GM23248 (cell line): ENCODE results near the gene GALNT14. TPM values are rescaled to one million over a fixed set of nuclear protein-coding genes. Genes with fewer than 3 reads are reported as not detected.

ENCODE experiments used
- DNase-seq: peaks from one replicate; pipeline ENCODE4 v3.0.0-alpha.2; 2015
- H2AFZ ChIP-seq: fragments of 200-600 bp; sonication (generic); 2 replicates; pipeline ENCODE4 v1.6.1; 2016; ENCODE audit warnings: antibody characterized with exemption
- H3F3A ChIP-seq: fragments of 200-600 bp; sonication (generic); 2 replicates; pipeline ENCODE4 v1.6.1; 2016; ENCODE audit warnings: mild to moderate bottlenecking, antibody characterized with exemption, mixed run types; ENCODE audit not compliant: insufficient read depth
- H3K27ac ChIP-seq: fragments of 200-600 bp; sonication (generic); 2 replicates; pipeline ENCODE4 v1.5.1; 2016; ENCODE audit warnings: mild to moderate bottlenecking
- H3K27me3 ChIP-seq: fragments of 200-600 bp; sonication (generic); replicated peaks from 2 replicates; pipeline ENCODE4 v1.6.1; 2016; ENCODE audit warnings: mild to moderate bottlenecking; ENCODE audit not compliant: insufficient read depth
- H3K36me3 ChIP-seq: fragments of 200-600 bp; sonication (generic); 2 replicates; pipeline ENCODE4 v1.6.1; 2016; ENCODE audit warnings: low read depth, mild to moderate bottlenecking
- H3K4me1 ChIP-seq: fragments of 200-600 bp; sonication (generic); 2 replicates; pipeline ENCODE4 v1.6.1; 2016; ENCODE audit warnings: mild to moderate bottlenecking; ENCODE audit not compliant: insufficient read depth
- H3K4me2 ChIP-seq: fragments of 200-600 bp; sonication (generic); one replicate; pipeline ENCODE4 v1.6.1; 2016; ENCODE audit warnings: mild to moderate bottlenecking; ENCODE audit not compliant: unreplicated experiment
- H3K4me3 ChIP-seq: fragments of 200-600 bp; sonication (generic); 2 replicates; pipeline ENCODE4 v1.5.1; 2016; ENCODE audit warnings: mild to moderate bottlenecking
- H3K79me2 ChIP-seq: fragments of 200-600 bp; sonication (generic); 2 replicates; pipeline ENCODE4 v1.6.1; 2016; ENCODE audit warnings: mild to moderate bottlenecking; ENCODE audit not compliant: insufficient read depth
- H3K9ac ChIP-seq: fragments of 200-600 bp; sonication (generic); 2 replicates; pipeline ENCODE4 v1.6.1; 2016; ENCODE audit warnings: mild to moderate bottlenecking
- H3K9me2 ChIP-seq: fragments of 200-600 bp; sonication (generic); 2 replicates; pipeline ENCODE4 v1.6.1; 2016; ENCODE audit warnings: mixed run types, mild to moderate bottlenecking, moderate library complexity; ENCODE audit not compliant: insufficient read depth
- H3K9me3 ChIP-seq: fragments of 200-600 bp; sonication (generic); one replicate; pipeline ENCODE4 v1.6.1; 2017; ENCODE audit warnings: low read depth
- H4K20me1 ChIP-seq: fragments of 200-600 bp; sonication (generic); 2 replicates; pipeline ENCODE4 v1.6.0; 2016; ENCODE audit not compliant: insufficient read depth
- EZH2 ChIP-seq: fragments of 200-600 bp; sonication (generic); IDR thresholded peaks from 2 replicates; pipeline ENCODE4 v1.6.1; 2018; ENCODE audit warnings: antibody characterized with exemption, mild to moderate bottlenecking; ENCODE audit not compliant: insufficient read depth, poor library complexity, severe bottlenecking
- EZH2phosphoT487 ChIP-seq: fragments of 200-600 bp; sonication (generic); IDR thresholded peaks from 2 replicates; pipeline ENCODE4 v1.6.1; 2018; ENCODE audit warnings: antibody characterized with exemption, moderate library complexity, mild to moderate bottlenecking, low read depth; ENCODE audit not compliant: insufficient read depth
- WGBS, 2 experiments: methylation state at CpG; one replicate each; pipeline ENCODE4 v1.1.6; 2015 to 2017; ENCODE audit warnings: low lambda C conversion rate in 2 of 2, low coverage in 1 of 2; ENCODE audit errors: missing lambda C conversion rate in 2 of 2; 5-methylcytosine and 5-hydroxymethylcytosine counted together
- in situ Hi-C: fragments of 300-500 bp; cut with MboI; formaldehyde crosslinking; loops from 2 replicates; pipeline ENCODE4 v1.15.0; 2020
- polyA plus RNA-seq: library from polyadenylated mRNA; unstranded; fragments of >200 nt; fragmentation: Nextera tagmentation; extraction: Ambion mirVana; gene quantifications from 2 replicates; pipeline ENCODE4 v1.2.1, GENCODE V29; 2016
- total RNA-seq: library from RNA; depleted of rRNA; stranded (reverse); fragments of >200 nt; shearing (Covaris generic); gene quantifications from 2 replicates; pipeline ENCODE4 v1.2.3, GENCODE V29; 2014

Gene GALNT14
- total and polyA plus RNA-seq, 2 experiments from 2014 or later = 3.2 to 3.5 TPM

- no peak overlapping the region for H3K9ac ChIP-seq
- WGBS, 2 experiments = 49 to 62% methylated on average over 3 of the region's 3 CpGs
These were observed 207.5 kb downstream of the GALNT14 start for GRCh38 chr2:30930716-30931115.

GRCh38 chr2:30927465-30928075 lies 210.7 kb downstream of the GALNT14 start:
- no peak overlapping the region for H2AFZ ChIP-seq
- H3K4me3 ChIP-seq = no peak overlapping the region
- in situ Hi-C loops = no loop called here
- WGBS, 2 experiments = 24 to 29% methylated on average over 7 of the region's 7 CpGs
- TF ChIP-seq EZH2 (no peak), EZH2phosphoT487 (no peak)
- H3K79me2 ChIP-seq = no peaks in the 10 kb centered on the region
- no peak overlapping the region for H3K9ac ChIP-seq
- DNase-seq = no peak
- no peak overlapping the region for H3K27ac ChIP-seq
- no peaks in the 10 kb centered on the region for H3K4me1 ChIP-seq
- H3F3A ChIP-seq = no peaks in the 10 kb centered on the region
- H3K4me2 ChIP-seq = no peak overlapping the region
- H3K9me3 ChIP-seq = no peaks in the 10 kb centered on the region
- H3K36me3 ChIP-seq = no peaks in the 10 kb centered on the region
- no peaks in the 10 kb centered on the region for H4K20me1 ChIP-seq
- no peaks in the 10 kb centered on the region for H3K9me2 ChIP-seq
- no peaks in the 10 kb centered on the region for H3K27me3 ChIP-seq

More at GRCh38 chr2:30930716-30931115, 207.5 kb downstream of the GALNT14 start:
- no peak for TF ChIP-seq EZH2phosphoT487
- TF ChIP-seq EZH2 = no peak
- Histone ChIP-seq H3K4me2 (no peak overlapping the region), H3K36me3 (no peaks in the 10 kb centered on the region), H3K4me1 (no peaks in the 10 kb centered on the region), H3K79me2 (no peaks in the 10 kb centered on the region), H3F3A (no peaks in the 10 kb centered on the region), H3K9me3 (no peaks in the 10 kb centered on the region), H4K20me1 (no peaks in the 10 kb centered on the region), H3K27ac (no peak overlapping the region), H2AFZ (no peak overlapping the region), H3K27me3 (no peaks in the 10 kb centered on the region), H3K4me3 (no peak overlapping the region), H3K9me2 (no peaks in the 10 kb centered on the region)
- in situ Hi-C loops = no loop called here
- no peak for DNase-seq

GRCh38 chr2:30926606-30927005 lies 211.6 kb downstream of the GALNT14 start:
- H3K4me1 ChIP-seq = no peaks in the 10 kb centered on the region
- H3K27me3 ChIP-seq = no peaks in the 10 kb centered on the region
- H3K27ac ChIP-seq = no peak overlapping the region
- no peaks in the 10 kb centered on the region for H3F3A ChIP-seq
- no peaks in the 10 kb centered on the region for H3K9me2 ChIP-seq
- H3K36me3 ChIP-seq = no peaks in the 10 kb centered on the region
- in situ Hi-C loops = no loop called here
- no peak for DNase-seq
- no peak overlapping the region for H2AFZ ChIP-seq
- H3K4me2 ChIP-seq = no peak overlapping the region
- H3K4me3 ChIP-seq = no peak overlapping the region
- H3K9ac ChIP-seq = no peak overlapping the region
- no peaks in the 10 kb centered on the region for H3K79me2 ChIP-seq
- no peaks in the 10 kb centered on the region for H4K20me1 ChIP-seq
- H3K9me3 ChIP-seq = no peaks in the 10 kb centered on the region
- TF ChIP-seq EZH2 (no peak), EZH2phosphoT487 (no peak)
- 57 to 59% methylated on average over 2 to 5 of the region's 5 CpGs for WGBS, 2 experiments

- Histone ChIP-seq H3K4me2 (no peak overlapping the region), H3K27me3 (no peaks in the 10 kb centered on the region), H2AFZ (no peak overlapping the region), H3K36me3 (no peaks in the 10 kb centered on the region), H3K27ac (no peak overlapping the region), H3K9ac (no peak overlapping the region), H3K79me2 (no peaks in the 10 kb centered on the region), H3K4me3 (no peak overlapping the region), H3K9me2 (no peaks in the 10 kb centered on the region), H4K20me1 (no peaks in the 10 kb centered on the region), H3F3A (no peaks in the 10 kb centered on the region), H3K4me1 (no peaks in the 10 kb centered on the region), H3K9me3 (no peaks in the 10 kb centered on the region)
- in situ Hi-C loops = no loop called here
- WGBS, 2 experiments = 63 to 65% methylated on average over 5 of the region's 5 CpGs
- DNase-seq = no peak
- no peak for TF ChIP-seq EZH2
- TF ChIP-seq EZH2phosphoT487 = no peak
These were observed 214.6 kb downstream of the GALNT14 start for GRCh38 chr2:30923623-30924022.

GRCh38 chr2:30920511-30920910 lies 217.7 kb downstream of the GALNT14 start:
- no peak for DNase-seq
- WGBS, 2 experiments = 54 to 66% methylated on average over 5 of the region's 5 CpGs
- Histone ChIP-seq H3K9me2 (no peaks in the 10 kb centered on the region), H3F3A (no peaks in the 10 kb centered on the region), H3K79me2 (no peaks in the 10 kb centered on the region), H2AFZ (no peak overlapping the region), H3K27me3 (no peaks in the 10 kb centered on the region), H3K36me3 (no peaks in the 10 kb centered on the region), H3K4me1 (no peaks in the 10 kb centered on the region), H3K9ac (no peak overlapping the region), H3K4me2 (no peak overlapping the region), H4K20me1 (no peaks in the 10 kb centered on the region), H3K9me3 (no peaks in the 10 kb centered on the region), H3K27ac (no peak overlapping the region), H3K4me3 (no peak overlapping the region)
- TF ChIP-seq EZH2 (no peak), EZH2phosphoT487 (no peak)
- in situ Hi-C loops = no loop called here
